ENCODE measurements around the gene NUP210.
"Not testable (repeated sequence)": the region's sequence is repeated elsewhere in the genome, so short reads cannot be mapped to it uniquely, and the experiment has no call there.

- not testable (repeated sequence) for TF ChIP-seq JUND (IDR thresholded peaks at IDR 0.05); CTCF (IDR thresholded peaks at IDR 0.05); POLR2AphosphoS5 (IDR thresholded peaks at IDR 0.05; ENCODE audit: low read depth, low read length); YY1 (IDR thresholded peaks at IDR 0.05; ENCODE audit: low read depth); CHD2 (IDR thresholded peaks at IDR 0.05; ENCODE audit: low read length, partially characterized antibody)
- TF ChIP-seq, protein P1, sequence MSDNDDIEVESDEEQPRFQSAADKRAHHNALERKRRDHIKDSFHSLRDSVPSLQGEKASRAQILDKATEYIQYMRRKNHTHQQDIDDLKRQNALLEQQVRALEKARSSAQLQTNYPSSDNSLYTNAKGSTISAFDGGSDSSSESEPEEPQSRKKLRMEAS (IDR thresholded peaks at IDR 0.05; ENCODE audit: low read depth): not testable (repeated sequence)
Measured at GRCh38 chr3:13428678-13429077, 8.6 kb upstream of the NUP210 start.

Data from SK-N-SH (cell line).